ENCODE measurements around the gene WDR13.

- TF ChIP-seq, protein P1, sequence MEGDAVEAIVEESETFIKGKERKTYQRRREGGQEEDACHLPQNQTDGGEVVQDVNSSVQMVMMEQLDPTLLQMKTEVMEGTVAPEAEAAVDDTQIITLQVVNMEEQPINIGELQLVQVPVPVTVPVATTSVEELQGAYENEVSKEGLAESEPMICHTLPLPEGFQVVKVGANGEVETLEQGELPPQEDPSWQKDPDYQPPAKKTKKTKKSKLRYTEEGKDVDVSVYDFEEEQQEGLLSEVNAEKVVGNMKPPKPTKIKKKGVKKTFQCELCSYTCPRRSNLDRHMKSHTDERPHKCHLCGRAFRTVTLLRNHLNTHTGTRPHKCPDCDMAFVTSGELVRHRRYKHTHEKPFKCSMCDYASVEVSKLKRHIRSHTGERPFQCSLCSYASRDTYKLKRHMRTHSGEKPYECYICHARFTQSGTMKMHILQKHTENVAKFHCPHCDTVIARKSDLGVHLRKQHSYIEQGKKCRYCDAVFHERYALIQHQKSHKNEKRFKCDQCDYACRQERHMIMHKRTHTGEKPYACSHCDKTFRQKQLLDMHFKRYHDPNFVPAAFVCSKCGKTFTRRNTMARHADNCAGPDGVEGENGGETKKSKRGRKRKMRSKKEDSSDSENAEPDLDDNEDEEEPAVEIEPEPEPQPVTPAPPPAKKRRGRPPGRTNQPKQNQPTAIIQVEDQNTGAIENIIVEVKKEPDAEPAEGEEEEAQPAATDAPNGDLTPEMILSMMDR (IDR thresholded peaks at IDR 0.05), result no peak
- TF ChIP-seq POLR2AphosphoS5 (IDR thresholded peaks at IDR 0.05) (no peak), POLR2A (IDR thresholded peaks at IDR 0.05) (no peak)
These were observed 2.0 kb downstream of the WDR13 start for GRCh38 chrX:48599341-48599740.
